Measurements from ENCODE around the gene AIPL1. TPM values are rescaled to one million over a fixed set of nuclear protein-coding genes. Genes with fewer than 3 reads are reported as not detected.
A peak's percentile ranks its signal among the peaks of the same experiment; 100 is the strongest.

Gene AIPL1
- total and polyA plus RNA-seq, 2 of the 4 experiments (the other 2 are of a cell fraction): not detected

DNA sequence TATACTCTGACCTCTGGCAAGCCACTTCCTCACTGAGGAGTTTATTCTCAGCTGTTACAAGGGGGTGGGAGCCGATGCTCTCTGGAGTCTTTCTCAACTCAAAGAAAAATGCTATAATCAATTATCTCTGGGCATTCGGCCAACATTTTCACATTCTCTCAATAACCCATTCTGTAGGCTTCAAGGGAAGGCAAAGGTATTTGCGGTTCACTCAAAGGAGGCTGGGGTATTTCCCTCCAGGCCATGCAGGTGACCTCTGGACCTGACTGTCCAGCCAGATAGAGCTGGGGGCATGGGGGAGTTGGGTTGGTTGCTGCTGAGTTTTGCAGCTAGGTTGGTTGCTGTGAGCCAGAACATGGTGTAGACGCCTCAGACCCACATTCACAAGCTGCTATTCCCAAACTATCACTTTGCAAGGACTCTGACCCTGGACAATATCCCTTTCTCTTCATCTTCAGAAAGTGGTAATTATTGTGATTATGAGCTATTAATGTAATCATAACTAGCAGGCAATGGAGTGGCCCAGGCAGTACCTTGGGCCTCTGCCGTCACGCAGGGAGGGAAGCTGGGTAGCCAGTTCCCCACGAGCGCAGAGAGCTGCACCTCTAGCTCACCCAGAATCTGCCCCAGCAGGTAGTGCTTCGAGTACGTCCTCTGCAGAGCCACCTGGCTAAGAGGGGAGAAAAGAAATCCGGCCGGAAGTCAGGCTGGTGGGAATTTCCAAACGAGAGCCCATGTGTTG lies 42.1 kb downstream of the AIPL1 start:
- WGBS, 2 experiments (ENCODE audit: extremely low coverage in 2 of 2, insufficient read length in 1 of 2): no CpG with 5 or more reads among the region's 13 CpGs
- no peak overlapping the region for H3K27ac ChIP-seq (ENCODE audit: insufficient read depth, low read length)
- peak overlapping the region; percentile 55 for H2AK9ac ChIP-seq (replicated peaks; ENCODE audit: low read depth, low read length, poor library complexity)
- H4K5ac ChIP-seq (ENCODE audit: low read depth, low read length): no peak overlapping the region
- intact Hi-C loops (cut with micrococcal nuclease) (no loop called here), in situ Hi-C loops (cut with MboI; ENCODE audit: low sequenced_read_pairs) (no loop called here), dilution Hi-C loops (cut with HindIII; ENCODE audit: low sequenced_read_pairs, unreplicated experiment) (no loop called here)
- no peak overlapping the region for H3K23ac ChIP-seq (ENCODE audit: low read depth, low read length)
- no peak for DNase-seq
- H2AFZ ChIP-seq (replicated peaks; ENCODE audit: low read length, poor library complexity): no peak overlapping the region
- H3K9me3 ChIP-seq (ENCODE audit: control insufficient read depth, insufficient read depth, low read length): no peaks in the 10 kb centered on the region; the same call in 1 of the 2 replicates
- no peak overlapping the region for H3K18ac ChIP-seq (ENCODE audit: low read depth, low read length)
- TF ChIP-seq MXI1 (IDR thresholded peaks at IDR 0.05; ENCODE audit: borderline replicate concordance, low read depth, low read length) (no peak), NFE2L2 (IDR thresholded peaks at IDR 0.05; ENCODE audit: low read depth, low read length) (no peak), BHLHE40 (IDR thresholded peaks at IDR 0.05; ENCODE audit: low read depth, low read length) (no peak), CEBPB (IDR thresholded peaks at IDR 0.05; ENCODE audit: low read depth, low read length) (no peak), CHD1 (IDR thresholded peaks at IDR 0.05; ENCODE audit: low read depth, low read length) (no peak), FOS (IDR thresholded peaks at IDR 0.05; ENCODE audit: low read depth, low read length) (no peak)
- ATAC-seq (ENCODE audit: low read depth): no peak
- H2BK120ac ChIP-seq (ENCODE audit: low read depth, low read length): no peak overlapping the region
- peaks cover 3% of the 10 kb centered on the region; the same call in 1 of the 2 replicates for H3K27me3 ChIP-seq (ENCODE audit: control insufficient read depth, insufficient read depth, low read length)
- no peaks in the 10 kb centered on the region for H3K4me1 ChIP-seq (ENCODE audit: control insufficient read depth, insufficient read depth, low read length)
- no peak overlapping the region for H3K4me2 ChIP-seq (ENCODE audit: low read depth, low read length)
- no peaks in the 10 kb centered on the region for H3K9me1 ChIP-seq (ENCODE audit: insufficient read depth, low read length)
- no peak overlapping the region for H2BK15ac ChIP-seq (ENCODE audit: low read depth, low read length)
- BruUV-seq (replicated peaks): no TSS peak
- no peaks in the 10 kb centered on the region for H4K20me1 ChIP-seq (ENCODE audit: insufficient read depth, low read length)
- H3K14ac ChIP-seq (replicated peaks; ENCODE audit: low read depth, low read length): no peak overlapping the region
- H3K56ac ChIP-seq (ENCODE audit: extremely low read depth, insufficient read depth, low read length): no peak overlapping the region
- no peak overlapping the region for H3K4ac ChIP-seq (ENCODE audit: low read depth, low read length)
- no peak overlapping the region for H3K4me3 ChIP-seq (ENCODE audit: insufficient read depth, low read depth, low read length)
- POLR2A ChIA-PET (ENCODE audit: unreplicated experiment): no interaction called here
- no peak overlapping the region for H2BK5ac ChIP-seq (ENCODE audit: low read depth, low read length, poor library complexity, severe bottlenecking)
- H3K9ac ChIP-seq (ENCODE audit: low read depth, low read length): no peak overlapping the region
- H3K79me1 ChIP-seq (ENCODE audit: low read depth in 1 of 2, low read length in 2 of 2): no peaks in the 10 kb centered on the region
- no peak overlapping the region for H4K8ac ChIP-seq (ENCODE audit: low read depth in 2 of 2, low read length in 2 of 2)
- H3K36me3 ChIP-seq (ENCODE audit: control insufficient read depth, insufficient read depth, low read length): no peaks in the 10 kb centered on the region
- no peak overlapping the region for H2AK5ac ChIP-seq (ENCODE audit: low read depth, low read length)
- H2BK20ac ChIP-seq (ENCODE audit: low read depth, low read length): no peak overlapping the region
- no peak overlapping the region for H4K91ac ChIP-seq (ENCODE audit: insufficient read depth, low read depth, low read length)
- CTCF ChIA-PET: no interaction called here
